ENCODE data around the gene DNTT.

GRCh38 chr10:96297486-96297885 lies 6.7 kb upstream of the DNTT start:
- TF ChIP-seq CTCF (conservative IDR thresholded peaks at IDR 0.05 in 1 of 2, IDR thresholded peaks at IDR 0.05 in 1 of 2; ENCODE audit: extremely low read depth in 1 of 2, insufficient read depth in 1 of 2, low read depth in 1 of 2, low read length in 2 of 2), result no peak
- TF ChIP-seq EZH2 (IDR thresholded peaks at IDR 0.05; ENCODE audit: borderline replicate concordance, low read length), result no peak
